Psoas muscle (tissue), 8 donors: ENCODE measurements around the gene ADPGK. TPM values are rescaled to one million over a fixed set of nuclear protein-coding genes. Genes with fewer than 3 reads are reported as not detected.

ENCODE experiments used
- ATAC-seq, 4 donors: fragments of 200-7000 bp; cut with Tn5 transposase; one replicate each; pipeline ENCODE4 v1.9.1; 2020; ENCODE audit warnings: moderate library complexity in 3 of 4, mild to moderate bottlenecking in 2 of 4
- DNase-seq, 2 donors: peaks; one replicate each; pipeline ENCODE4 v3.0.0-alpha.2; 2020
- H3K27ac ChIP-seq: fragments of 200-600 bp; one replicate; pipeline ENCODE4 v1.8.0; 2022
- H3K27me3 ChIP-seq, 3 donors: fragments of 200-600 bp in 1 of 3; one replicate each; pipeline versions ENCODE4 v1.6.1 to v1.8.0; 2013 to 2022; ENCODE audit warnings: low read length in 2 of 3, mild to moderate bottlenecking in 2 of 3, moderate library complexity in 1 of 3; ENCODE audit not compliant: insufficient read depth in 3 of 3
- H3K36me3 ChIP-seq, 2 donors: fragments of 200-600 bp in 1 of 2; one replicate each; pipeline versions ENCODE4 v1.6.1 to v1.8.0; 2013 to 2022; ENCODE audit warnings: low read depth in 1 of 2, mild to moderate bottlenecking in 1 of 2, moderate library complexity in 1 of 2; ENCODE audit not compliant: insufficient read depth in 1 of 2
- H3K4me1 ChIP-seq: fragments of 200-600 bp; one replicate; pipeline ENCODE4 v1.8.0; 2022
- H3K4me3 ChIP-seq: fragments of 200-600 bp; one replicate; pipeline ENCODE4 v1.8.0; 2022; ENCODE audit warnings: mild to moderate bottlenecking
- H3K9me3 ChIP-seq: fragments of 200-600 bp; one replicate; pipeline ENCODE4 v1.8.0; 2022
- WGBS, 3 donors: extraction: QIAGEN DNeasy Blood & Tissue Kit; methylation state at CpG; one replicate each; pipeline versions ENCODE4 v1.1.6 to v1.1.7; 2013; 5-methylcytosine and 5-hydroxymethylcytosine counted together
- intact Hi-C, 2 donors: fragments of 100-400 bp; cut with DNase I; formaldehyde crosslinking; loops; one replicate each; pipeline versions ENCODE4 v1.11.0 to v1.14.2; 2022
- polyA plus RNA-seq, 3 donors: library from polyadenylated mRNA; stranded (reverse); fragments of 200-250 nt; gene quantifications; one replicate each; pipeline ENCODE4 v1.2.3, GENCODE V29; 2013
- total RNA-seq, 4 donors: library from RNA; stranded (reverse); fragmentation: NEBNext Ultra II Directional in 2 of 4; extraction: Animal tissue kit (Norgen Biotek cat#: 25700) in 2 of 4; gene quantifications; one replicate each; pipeline versions ENCODE4 v1.2.1 to v1.2.4, GENCODE V29; 2021 to 2023
- TF ChIP-seq, protein P1 (sequence below): fragments of 200-600 bp; IDR thresholded peaks from one replicate; pipeline ENCODE4 v1.8.0; 2022; ENCODE audit warnings: antibody characterized with exemption
- donor health status: healthy with polysubstance abuse.
- donor health status: DM: no; HTN: no; CAD: no; lungs with moderate emphysema.
- donor health status: Bipolar disorder and iron deficiency.
- donor health status: healthy.
- donor health status: DM: yes; HTN: yes; CAD: no.
- donor health status: DM: no; HTN: no; CAD: no.
- donor health status: DM: no; HTN: no; CAD: no.
- donor health status: DM: yes; HTN: yes; CAD: no.

ADPGK gene
- total and polyA plus RNA-seq, 7 donors = 7.9 to 14.2 (median 10.5) TPM

DNA sequence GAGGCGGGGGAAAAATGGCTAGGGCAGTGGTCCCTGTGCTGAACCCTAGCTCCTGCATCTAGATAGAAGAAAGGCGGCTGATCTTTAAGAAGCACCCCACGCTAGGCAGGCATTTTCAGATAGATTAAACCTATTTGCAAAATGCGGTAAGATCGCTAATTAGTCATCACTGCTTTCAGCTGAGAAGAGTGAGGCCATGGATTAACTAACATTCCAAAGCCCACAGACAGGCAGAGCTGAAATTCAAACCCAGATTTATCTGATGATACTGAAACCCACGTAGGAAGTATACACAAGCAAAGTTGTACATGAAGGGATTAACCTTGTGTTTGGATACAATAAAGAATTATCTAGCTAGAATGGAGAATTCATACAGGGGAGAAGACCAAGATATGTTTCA is 4.8 kb downstream of the ADPGK start:
- no peak for ATAC-seq
- TF ChIP-seq, protein P1, sequence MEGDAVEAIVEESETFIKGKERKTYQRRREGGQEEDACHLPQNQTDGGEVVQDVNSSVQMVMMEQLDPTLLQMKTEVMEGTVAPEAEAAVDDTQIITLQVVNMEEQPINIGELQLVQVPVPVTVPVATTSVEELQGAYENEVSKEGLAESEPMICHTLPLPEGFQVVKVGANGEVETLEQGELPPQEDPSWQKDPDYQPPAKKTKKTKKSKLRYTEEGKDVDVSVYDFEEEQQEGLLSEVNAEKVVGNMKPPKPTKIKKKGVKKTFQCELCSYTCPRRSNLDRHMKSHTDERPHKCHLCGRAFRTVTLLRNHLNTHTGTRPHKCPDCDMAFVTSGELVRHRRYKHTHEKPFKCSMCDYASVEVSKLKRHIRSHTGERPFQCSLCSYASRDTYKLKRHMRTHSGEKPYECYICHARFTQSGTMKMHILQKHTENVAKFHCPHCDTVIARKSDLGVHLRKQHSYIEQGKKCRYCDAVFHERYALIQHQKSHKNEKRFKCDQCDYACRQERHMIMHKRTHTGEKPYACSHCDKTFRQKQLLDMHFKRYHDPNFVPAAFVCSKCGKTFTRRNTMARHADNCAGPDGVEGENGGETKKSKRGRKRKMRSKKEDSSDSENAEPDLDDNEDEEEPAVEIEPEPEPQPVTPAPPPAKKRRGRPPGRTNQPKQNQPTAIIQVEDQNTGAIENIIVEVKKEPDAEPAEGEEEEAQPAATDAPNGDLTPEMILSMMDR = no peak
- no peak overlapping the region for H3K4me3 ChIP-seq
- intact Hi-C loops = no loop called here
- H3K36me3 ChIP-seq = peaks cover 10 to 56% of the 10 kb centered on the region in 2 donors
- 80 to 91% (median 89%) methylated on average over 6 of the region's 6 CpGs for WGBS, 3 donors
- H3K27ac ChIP-seq = no peak overlapping the region
- no peak for DNase-seq
- H3K4me1 ChIP-seq = peaks cover 16% of the 10 kb centered on the region
- H3K27me3 ChIP-seq = no peaks in the 10 kb centered on the region
- no peaks in the 10 kb centered on the region for H3K9me3 ChIP-seq

GRCh38 chr15:72774696-72775383 is 8.7 kb downstream of the ADPGK start:
- no peaks in the 10 kb centered on the region for H3K27me3 ChIP-seq
- no peaks in the 10 kb centered on the region for H3K4me1 ChIP-seq
- WGBS, 3 donors = 84 to 93% (median 92%) methylated on average over 2 of the region's 2 CpGs
- no peak for DNase-seq
- peaks cover 10 to 86% of the 10 kb centered on the region in 2 donors for H3K36me3 ChIP-seq
- no peak overlapping the region for H3K4me3 ChIP-seq
- TF ChIP-seq, protein P1 = no peak
- intact Hi-C loops = no loop called here
- H3K9me3 ChIP-seq = no peaks in the 10 kb centered on the region
- no peak for ATAC-seq
- H3K27ac ChIP-seq = no peak overlapping the region

- intact Hi-C loops = no loop called here
- no peak for DNase-seq
- Histone ChIP-seq H3K27ac (no peak overlapping the region), H3K4me3 (no peak overlapping the region), H3K9me3 (peaks cover 15% of the 10 kb centered on the region), H3K36me3 (peaks cover 8 to 93% of the 10 kb centered on the region in 2 donors), H3K4me1 (no peaks in the 10 kb centered on the region), H3K27me3 (no peaks in the 10 kb centered on the region)
- ATAC-seq = no peak
- WGBS, 3 donors = 79 to 81% (median 81%) methylated on average over 1 of the region's 1 CpG
- TF ChIP-seq, protein P1 = no peak
These were observed 12.2 kb downstream of the ADPGK start for GRCh38 chr15:72771329-72771725.

- WGBS, 3 donors = 82 to 91% (median 82%) methylated on average over 6 of the region's 6 CpGs
- ATAC-seq (no peak), DNase-seq (no peak)
- Histone ChIP-seq H3K4me1 (no peaks in the 10 kb centered on the region), H3K9me3 (peaks cover 15% of the 10 kb centered on the region), H3K27me3 (no peaks in the 10 kb centered on the region), H3K27ac (no peak overlapping the region), H3K4me3 (no peak overlapping the region), H3K36me3 (peaks cover 10 to 95% of the 10 kb centered on the region in 2 donors)
- TF ChIP-seq, protein P1 = no peak
- intact Hi-C loops = no loop called here
These were observed 12.8 kb downstream of the ADPGK start for GRCh38 chr15:72770673-72771328.
